Upper lobe of left lung (tissue), 6 donors: ENCODE results near the gene SND1. TPM values are rescaled to one million over a fixed set of nuclear protein-coding genes. Genes with fewer than 3 reads are reported as not detected.

Experiments used
- ATAC-seq, 2 donors: fragments of 200-7000 bp; cut with Tn5 transposase; one replicate each; pipeline ENCODE4 v1.9.1; 2022; ENCODE audit warnings: mild to moderate bottlenecking in 2 of 2, moderate library complexity in 2 of 2; ENCODE audit not compliant: low FRiP score in 2 of 2
- DNase-seq, 2 donors: peaks; one replicate each; pipeline ENCODE4 v3.0.0-alpha.2; 2019 to 2020
- H3K27ac ChIP-seq, 4 donors: fragments of 200-600 bp; sonication (generic); one replicate each; pipeline ENCODE4 v1.5.1; 2016 to 2019
- H3K27me3 ChIP-seq, 4 donors: fragments of 200-600 bp; sonication (generic); one replicate each; pipeline ENCODE4 v1.5.1; 2017 to 2019
- H3K36me3 ChIP-seq, 4 donors: fragments of 200-600 bp; sonication (generic); one replicate each; pipeline ENCODE4 v1.5.1; 2016 to 2019
- H3K4me1 ChIP-seq, 4 donors: fragments of 200-600 bp; sonication (generic); one replicate each; pipeline ENCODE4 v1.5.1; 2018 to 2019
- H3K4me3 ChIP-seq, 4 donors: fragments of 200-600 bp; sonication (generic); one replicate each; pipeline ENCODE4 v1.5.1; 2017 to 2019; ENCODE audit warnings: mild to moderate bottlenecking in 2 of 4, moderate library complexity in 1 of 4
- H3K9me3 ChIP-seq, 4 donors: fragments of 200-600 bp; sonication (generic); one replicate each; pipeline ENCODE4 v1.5.1; 2018 to 2019
- EP300 ChIP-seq, 4 donors: sonication (generic); formaldehyde crosslinking; IDR thresholded peaks; one replicate each; pipeline ENCODE4 v1.5.1; 2017; ENCODE audit warnings: antibody characterized with exemption in 4 of 4, control low read depth in 2 of 4
- POLR2A ChIP-seq, 4 donors: fragments of 450-650 bp; IDR thresholded peaks; one replicate each; pipeline ENCODE4 v1.5.1; 2016 to 2017; ENCODE audit warnings: antibody characterized with exemption in 4 of 4, mild to moderate bottlenecking in 2 of 4
- POLR2AphosphoS5 ChIP-seq, 2 donors: sonication (generic); formaldehyde crosslinking; IDR thresholded peaks; one replicate each; pipeline ENCODE4 v1.5.1; 2017; ENCODE audit warnings: antibody characterized with exemption in 2 of 2
- WGBS, 2 donors: methylation state at CpG; one replicate each; pipeline ENCODE4 v1.1.5; 2017 to 2018; 5-methylcytosine and 5-hydroxymethylcytosine counted together
- total RNA-seq, 6 donors: library from RNA; depleted of rRNA in 4 of 6; stranded (reverse); fragments of >200 nt in 4 of 6; gene quantifications; one replicate each; pipeline versions ENCODE4 v1.1.0 to v1.2.1, GENCODE V29; 2016 to 2021
- TF ChIP-seq, protein P1 (sequence below), 6 experiments: fragments of 450-650 bp in 4 of 6; fragments of 200-600 bp in 2 of 6; sonication (generic) in 2 of 6; IDR thresholded peaks; one replicate each; pipeline ENCODE4 v1.5.1; 2016 to 2019; ENCODE audit warnings: antibody characterized with exemption in 6 of 6
- donor health status: DM: no; HTN: no; CAD: no; lungs with moderate emphysema.
- donor health status: DM: no; HTN: yes; CAD: no; lungs with severe emphysema.

The SND1 gene
- total RNA-seq, 6 donors from 2014 or later = 107 to 167 (median 121) TPM

DNA sequence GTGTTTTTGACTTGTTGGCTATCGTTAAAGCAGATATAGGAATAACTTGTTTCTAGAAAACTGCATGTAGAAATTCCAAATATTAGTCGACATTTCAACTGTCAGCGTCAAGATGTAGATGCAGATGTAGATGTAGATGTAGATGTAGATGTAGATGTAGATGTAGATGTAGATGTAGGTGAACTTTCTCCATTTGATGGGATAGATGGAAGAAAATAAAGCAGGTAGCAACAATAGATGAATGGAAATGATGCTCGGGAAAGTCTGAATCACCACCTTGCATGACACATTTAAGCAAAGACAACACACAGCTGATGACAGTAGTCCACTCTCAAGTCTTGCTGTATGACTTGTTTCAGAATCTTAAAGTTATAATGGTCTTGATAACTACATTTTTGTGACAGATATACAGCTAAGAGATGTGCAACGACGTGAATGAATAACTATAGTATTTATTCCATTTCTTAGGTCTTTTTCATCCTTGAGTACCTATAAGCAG is 53.5 kb downstream of the SND1 start:
- Histone ChIP-seq H3K27me3 (no peaks in the 10 kb centered on the region), H3K36me3 (peaks cover 25 to 90% (median 38%) of the 10 kb centered on the region in 4 donors), H3K9me3 (no peaks in the 10 kb centered on the region), H3K4me1 (no peaks in the 10 kb centered on the region), H3K4me3 (no peak overlapping the region), H3K27ac (no peak overlapping the region)
- TF ChIP-seq POLR2AphosphoS5 (IDR thresholded peaks at IDR 0.05) (no peak), POLR2A (IDR thresholded peaks at IDR 0.05) (no peak), EP300 (IDR thresholded peaks at IDR 0.05) (no peak)
- TF ChIP-seq, protein P1, sequence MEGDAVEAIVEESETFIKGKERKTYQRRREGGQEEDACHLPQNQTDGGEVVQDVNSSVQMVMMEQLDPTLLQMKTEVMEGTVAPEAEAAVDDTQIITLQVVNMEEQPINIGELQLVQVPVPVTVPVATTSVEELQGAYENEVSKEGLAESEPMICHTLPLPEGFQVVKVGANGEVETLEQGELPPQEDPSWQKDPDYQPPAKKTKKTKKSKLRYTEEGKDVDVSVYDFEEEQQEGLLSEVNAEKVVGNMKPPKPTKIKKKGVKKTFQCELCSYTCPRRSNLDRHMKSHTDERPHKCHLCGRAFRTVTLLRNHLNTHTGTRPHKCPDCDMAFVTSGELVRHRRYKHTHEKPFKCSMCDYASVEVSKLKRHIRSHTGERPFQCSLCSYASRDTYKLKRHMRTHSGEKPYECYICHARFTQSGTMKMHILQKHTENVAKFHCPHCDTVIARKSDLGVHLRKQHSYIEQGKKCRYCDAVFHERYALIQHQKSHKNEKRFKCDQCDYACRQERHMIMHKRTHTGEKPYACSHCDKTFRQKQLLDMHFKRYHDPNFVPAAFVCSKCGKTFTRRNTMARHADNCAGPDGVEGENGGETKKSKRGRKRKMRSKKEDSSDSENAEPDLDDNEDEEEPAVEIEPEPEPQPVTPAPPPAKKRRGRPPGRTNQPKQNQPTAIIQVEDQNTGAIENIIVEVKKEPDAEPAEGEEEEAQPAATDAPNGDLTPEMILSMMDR (IDR thresholded peaks at IDR 0.05) = no peak
- DNase-seq (no peak), ATAC-seq (no peak)
- WGBS, 2 donors = 95 to 97% methylated on average over 6 of the region's 6 CpGs

DNA sequence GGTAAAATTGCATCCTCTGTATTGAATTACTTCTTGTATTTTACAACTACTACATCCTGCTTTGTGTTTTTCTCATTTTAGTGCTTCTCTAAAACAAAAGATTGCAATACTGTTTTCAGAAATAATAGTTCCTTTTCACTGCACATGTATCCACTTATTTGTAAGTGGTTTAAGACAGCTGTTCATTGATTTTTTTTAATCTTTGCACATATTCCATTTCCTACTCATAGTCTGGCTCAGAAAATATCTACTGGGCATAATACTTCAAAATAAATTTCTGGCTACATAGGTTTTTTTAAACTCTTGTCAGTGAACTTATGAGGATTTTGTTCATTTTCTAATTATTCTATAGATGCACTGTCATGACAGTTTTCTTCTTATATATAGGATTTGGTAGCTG is 54.8 kb downstream of the SND1 start:
- ATAC-seq (no peak), DNase-seq (no peak)
- peaks cover 0 to 7% (median 2%) of the 10 kb centered on the region in 4 donors for H3K9me3 ChIP-seq
- no peaks in the 10 kb centered on the region for H3K27me3 ChIP-seq
- H3K27ac ChIP-seq = no peak overlapping the region
- H3K4me1 ChIP-seq = no peaks in the 10 kb centered on the region
- H3K36me3 ChIP-seq = peaks cover 25 to 89% (median 35%) of the 10 kb centered on the region in 4 donors
- no peak for TF ChIP-seq POLR2A (IDR thresholded peaks at IDR 0.05)
- no peak for TF ChIP-seq EP300 (IDR thresholded peaks at IDR 0.05)
- no peak for TF ChIP-seq POLR2AphosphoS5 (IDR thresholded peaks at IDR 0.05)
- TF ChIP-seq, protein P1 (IDR thresholded peaks at IDR 0.05) = no peak
- H3K4me3 ChIP-seq = no peak overlapping the region

DNA sequence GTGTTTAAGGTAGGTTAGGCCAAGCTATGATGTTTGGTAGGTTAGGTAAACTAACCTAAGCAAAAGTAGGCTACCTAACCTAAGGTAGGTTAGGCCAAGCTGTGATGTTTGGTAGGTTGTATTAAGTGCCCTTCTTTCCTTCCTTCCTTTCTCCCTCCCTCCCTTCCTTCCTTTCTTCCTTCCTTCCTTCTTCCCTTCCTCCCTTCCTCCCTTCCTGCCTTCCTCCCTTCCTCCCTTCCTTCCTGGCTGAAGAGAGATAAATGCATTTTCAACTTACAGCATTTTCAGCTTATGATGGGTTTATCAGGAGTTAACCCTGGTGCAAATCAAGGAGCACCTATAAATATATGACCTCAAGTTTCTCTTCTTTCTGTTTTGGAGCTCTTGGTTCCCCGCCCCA is 56.2 kb downstream of the SND1 start:
- TF ChIP-seq EP300 (IDR thresholded peaks at IDR 0.05) (no peak), POLR2AphosphoS5 (IDR thresholded peaks at IDR 0.05) (no peak), POLR2A (IDR thresholded peaks at IDR 0.05) (no peak)
- TF ChIP-seq, protein P1 (IDR thresholded peaks at IDR 0.05) = no peak
- Histone ChIP-seq H3K36me3 (peaks cover 20 to 84% (median 30%) of the 10 kb centered on the region in 4 donors), H3K27ac (no peak overlapping the region), H3K4me1 (peaks cover 0 to 2% (median 0%) of the 10 kb centered on the region in 4 donors), H3K9me3 (peaks cover 0 to 7% (median 2%) of the 10 kb centered on the region in 4 donors), H3K4me3 (no peak overlapping the region), H3K27me3 (no peaks in the 10 kb centered on the region)
- DNase-seq (no peak), ATAC-seq (no peak)
- WGBS, 2 donors = 72 to 89% methylated on average over 1 of the region's 1 CpG

DNA sequence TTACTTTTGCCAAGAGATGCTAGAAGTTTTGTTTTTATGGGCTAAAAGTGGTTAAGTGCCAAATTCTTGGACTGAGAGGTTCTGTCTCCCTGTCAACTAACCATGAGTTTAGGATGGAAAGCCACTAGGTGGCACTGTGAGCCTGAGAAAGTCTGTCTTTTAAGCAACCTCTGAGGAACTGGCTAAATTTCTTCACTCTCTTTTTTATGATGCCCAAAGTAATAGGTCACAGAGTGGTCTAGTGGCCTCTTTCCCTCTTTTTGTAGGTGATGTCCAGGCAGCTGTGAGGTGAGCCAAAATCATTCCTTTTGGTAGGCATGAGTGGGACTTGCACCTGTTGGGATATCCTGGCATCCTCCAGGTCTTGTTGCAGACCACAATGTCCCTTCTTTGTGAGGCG is 56.8 kb downstream of the SND1 start:
- TF ChIP-seq POLR2AphosphoS5 (IDR thresholded peaks at IDR 0.05) = no peak
- TF ChIP-seq, protein P1 (IDR thresholded peaks at IDR 0.05) = peak; percentile 56 to 86 (median 72)
- WGBS, 2 donors = 92 to 100% methylated on average over 1 of the region's 1 CpG
- Histone ChIP-seq H3K4me3 (no peak overlapping the region), H3K4me1 (peaks cover 0 to 8% (median 0%) of the 10 kb centered on the region in 4 donors), H3K27ac (no peak overlapping the region), H3K27me3 (no peaks in the 10 kb centered on the region), H3K36me3 (peaks cover 14 to 84% (median 27%) of the 10 kb centered on the region in 4 donors), H3K9me3 (peaks cover 0 to 7% (median 2%) of the 10 kb centered on the region in 4 donors)
- DNase-seq (peak in 1 of 2 donors; percentile 62), ATAC-seq (peak; percentile 78 to 91)

DNA sequence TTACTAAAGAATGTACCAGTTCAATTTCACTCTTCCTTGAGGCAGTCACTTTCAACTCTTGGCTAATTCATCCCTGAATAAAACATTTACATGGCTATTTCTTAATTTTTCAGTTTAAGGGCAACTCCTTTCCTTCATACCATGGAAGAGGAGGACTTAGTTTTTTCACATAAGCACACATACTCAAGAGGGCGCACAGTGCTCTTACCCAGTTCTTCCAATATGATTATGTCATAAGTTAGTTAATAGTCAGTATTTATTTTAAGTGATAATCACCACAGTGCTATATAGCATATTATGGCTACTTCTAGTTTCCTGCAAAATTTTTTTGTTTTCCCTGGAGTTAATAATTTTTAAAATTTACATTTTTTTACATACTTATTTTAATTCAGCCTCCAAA is 58.6 kb downstream of the SND1 start:
- Histone ChIP-seq H3K27me3 (no peaks in the 10 kb centered on the region), H3K27ac (no peak overlapping the region), H3K36me3 (peaks cover 4 to 73% (median 14%) of the 10 kb centered on the region in 4 donors), H3K4me1 (peaks cover 0 to 10% (median 0%) of the 10 kb centered on the region in 4 donors), H3K4me3 (no peak overlapping the region), H3K9me3 (peaks cover 0 to 7% (median 2%) of the 10 kb centered on the region in 4 donors)
- DNase-seq (no peak), ATAC-seq (no peak)
- WGBS, 2 donors = 100% methylated on average over 1 of the region's 1 CpG
- no peak for TF ChIP-seq EP300 (IDR thresholded peaks at IDR 0.05)
- TF ChIP-seq, protein P1 (IDR thresholded peaks at IDR 0.05) = no peak
- no peak for TF ChIP-seq POLR2A (IDR thresholded peaks at IDR 0.05)
- no peak for TF ChIP-seq POLR2AphosphoS5 (IDR thresholded peaks at IDR 0.05)
